IMR-90 (cell line): ENCODE results near the gene ETFDH. TPM values are rescaled to one million over a fixed set of nuclear protein-coding genes. Genes with fewer than 3 reads are reported as not detected.

Experiments
- ATAC-seq: fragments of 200-7000 bp; cut with Tn5 transposase; 2 replicates; pipeline ENCODE4 v1.9.1; 2020; ENCODE audit warnings: low read depth, mild to moderate bottlenecking, moderate library complexity
- BruUV-seq: library from RNA; stranded (reverse); fragments of 400-500 nt; replicated peaks from 2 replicates; lab custom pipeline; 2021; lab: Mats Ljungman, UMichigan
- CTCF ChIA-PET: fragments of 300-600 bp; formaldehyde crosslinking; extraction: SDS; loops from one replicate; lab custom pipeline; 2021; ENCODE audit warnings: antibody characterized with exemption; lab: Yijun Ruan, JAX
- POLR2A ChIA-PET: fragments of 300-600 bp; sonication (Branson Sonifier 250); formaldehyde crosslinking; loops from one replicate; lab custom pipeline; 2022; ENCODE audit warnings: antibody characterized with exemption; ENCODE audit not compliant: unreplicated experiment; lab: Charles Lee
- DNase-seq: peaks from one replicate; pipeline ENCODE4 v3.0.0; 2013
- H2AFZ ChIP-seq: replicated peaks from 2 replicates; pipeline ENCODE3; 2013; ENCODE audit warnings: low read length, mild to moderate bottlenecking; ENCODE audit not compliant: poor library complexity
- H2AK5ac ChIP-seq: 2 replicates; pipeline ENCODE4 v1.6.1; 2013; ENCODE audit warnings: low read depth, low read length, inconsistent platforms
- H2AK9ac ChIP-seq: replicated peaks from 2 replicates; pipeline ENCODE3; 2013; ENCODE audit warnings: mild to moderate bottlenecking, low read depth, low read length, moderate library complexity; ENCODE audit not compliant: poor library complexity
- H2BK120ac ChIP-seq: 2 replicates; pipeline ENCODE4 v1.6.1; 2013; ENCODE audit warnings: low read depth, low read length, inconsistent platforms
- H2BK15ac ChIP-seq: 3 replicates; pipeline ENCODE4 v1.6.1; 2013; ENCODE audit warnings: low read depth, low read length, inconsistent platforms
- H2BK20ac ChIP-seq: 2 replicates; pipeline ENCODE4 v1.6.1; 2013; ENCODE audit warnings: low read depth, mild to moderate bottlenecking, inconsistent platforms, low read length, moderate library complexity
- H2BK5ac ChIP-seq: 2 replicates; pipeline ENCODE4 v1.6.1; 2013; ENCODE audit warnings: mild to moderate bottlenecking, low read depth, low read length, inconsistent platforms; ENCODE audit not compliant: poor library complexity, severe bottlenecking
- H3K14ac ChIP-seq: replicated peaks from 2 replicates; pipeline ENCODE4 v1.6.1; 2013; ENCODE audit warnings: low read depth, low read length, inconsistent platforms
- H3K18ac ChIP-seq: 2 replicates; pipeline ENCODE4 v1.6.1; 2013; ENCODE audit warnings: low read depth, low read length, control low read depth
- H3K23ac ChIP-seq: 2 replicates; pipeline ENCODE4 v1.6.1; 2013; ENCODE audit warnings: low read depth, low read length, inconsistent platforms
- H3K27ac ChIP-seq: 2 replicates; pipeline ENCODE4 v1.5.1; 2013; ENCODE audit warnings: mild to moderate bottlenecking, control low read depth, low read length; ENCODE audit not compliant: insufficient read depth
- H3K27me3 ChIP-seq: 2 replicates; pipeline ENCODE4 v1.6.1; 2013; ENCODE audit warnings: low read length; ENCODE audit not compliant: control insufficient read depth, insufficient read depth
- H3K36me3 ChIP-seq: 2 replicates; pipeline ENCODE4 v1.6.1; 2013; ENCODE audit warnings: low read length, mixed read lengths; ENCODE audit not compliant: control insufficient read depth, insufficient read depth
- H3K4ac ChIP-seq: 2 replicates; pipeline ENCODE4 v1.6.1; 2013; ENCODE audit warnings: low read depth, low read length, inconsistent platforms
- H3K4me1 ChIP-seq: 2 replicates; pipeline ENCODE4 v1.6.1; 2013; ENCODE audit warnings: low read length, mixed read lengths; ENCODE audit not compliant: control insufficient read depth, insufficient read depth
- H3K4me2 ChIP-seq: 2 replicates; pipeline ENCODE4 v1.6.1; 2013; ENCODE audit warnings: low read depth, mild to moderate bottlenecking, control low read depth, low read length, moderate library complexity
- H3K4me3 ChIP-seq: 2 replicates; pipeline ENCODE4 v1.5.1; 2013; ENCODE audit warnings: low read depth, mild to moderate bottlenecking, control low read depth, low read length, moderate library complexity; ENCODE audit not compliant: insufficient read depth
- H3K56ac ChIP-seq: 2 replicates; pipeline ENCODE4 v1.6.1; 2013; ENCODE audit warnings: low read length, inconsistent platforms; ENCODE audit not compliant: insufficient read depth; ENCODE audit errors: extremely low read depth
- H3K79me1 ChIP-seq, 2 experiments: 2 replicates each; pipeline ENCODE4 v1.6.1; 2013; ENCODE audit warnings: low read length in 2 of 2, inconsistent platforms in 1 of 2, low read depth in 1 of 2
- H3K9ac ChIP-seq: 2 replicates; pipeline ENCODE4 v1.6.1; 2013; ENCODE audit warnings: low read depth, low read length, control low read depth
- H3K9me1 ChIP-seq: 2 replicates; pipeline ENCODE4 v1.6.1; 2013; ENCODE audit warnings: low read length, inconsistent platforms; ENCODE audit not compliant: insufficient read depth
- H3K9me3 ChIP-seq: 2 replicates; pipeline ENCODE4 v1.6.1; 2013; ENCODE audit warnings: low read length; ENCODE audit not compliant: control insufficient read depth, insufficient read depth
- H4K20me1 ChIP-seq: 2 replicates; pipeline ENCODE4 v1.6.1; 2013; ENCODE audit warnings: low read length, inconsistent platforms; ENCODE audit not compliant: insufficient read depth
- H4K5ac ChIP-seq: 2 replicates; pipeline ENCODE4 v1.6.1; 2013; ENCODE audit warnings: mild to moderate bottlenecking, low read depth, low read length, control low read depth
- H4K8ac ChIP-seq, 2 experiments: 2 replicates each; pipeline ENCODE4 v1.6.1; 2013; ENCODE audit warnings: low read depth in 2 of 2, low read length in 2 of 2, control low read depth in 1 of 2, inconsistent platforms in 1 of 2
- H4K91ac ChIP-seq: 2 replicates; pipeline ENCODE4 v1.6.1; 2013; ENCODE audit warnings: low read depth, low read length, inconsistent platforms; ENCODE audit not compliant: insufficient read depth
- BHLHE40 ChIP-seq: fragments of 150-350 bp; IDR thresholded peaks from 2 replicates; pipeline ENCODE4 v1.6.1; 2016; ENCODE audit warnings: mild to moderate bottlenecking, low read depth, low read length
- CEBPB ChIP-seq: IDR thresholded peaks from 2 replicates; pipeline ENCODE4 v1.6.1; 2012; ENCODE audit warnings: low read depth, low read length, improper control_type of control experiment
- CHD1 ChIP-seq: IDR thresholded peaks from 2 replicates; pipeline ENCODE4 v1.6.1; 2012; ENCODE audit warnings: low read depth, low read length, improper control_type of control experiment
- ELK1 ChIP-seq: fragments of 150-350 bp; IDR thresholded peaks from 2 replicates; pipeline ENCODE4 v1.6.1; 2016; ENCODE audit warnings: low read depth, mild to moderate bottlenecking, low read length, moderate library complexity, borderline replicate concordance
- FOS ChIP-seq: fragments of 150-350 bp; IDR thresholded peaks from 2 replicates; pipeline ENCODE4 v1.6.1; 2016; ENCODE audit warnings: low read depth, low read length
- MAFK ChIP-seq: IDR thresholded peaks from 2 replicates; pipeline ENCODE4 v1.6.1; 2012; ENCODE audit warnings: low read depth, low read length, improper control_type of control experiment
- MAZ ChIP-seq: IDR thresholded peaks from 2 replicates; pipeline ENCODE4 v1.6.1; 2012; ENCODE audit warnings: low read depth, mild to moderate bottlenecking, low read length, improper control_type of control experiment, moderate library complexity, borderline replicate concordance
- MXI1 ChIP-seq: IDR thresholded peaks from 2 replicates; pipeline ENCODE4 v1.6.1; 2012; ENCODE audit warnings: low read depth, mild to moderate bottlenecking, low read length, moderate library complexity, borderline replicate concordance
- NFE2L2 ChIP-seq: fragments of 150-350 bp; IDR thresholded peaks from 2 replicates; pipeline ENCODE4 v1.6.1; 2016; ENCODE audit warnings: low read depth, mild to moderate bottlenecking, low read length
- POLR2A ChIP-seq: IDR thresholded peaks from 2 replicates; pipeline ENCODE4 v1.6.1; 2012; ENCODE audit warnings: mild to moderate bottlenecking, low read depth, low read length
- RAD21 ChIP-seq: IDR thresholded peaks from 2 replicates; pipeline ENCODE4 v1.6.1; 2012; ENCODE audit warnings: low read length, improper control_type of control experiment
- RCOR1 ChIP-seq: IDR thresholded peaks from 2 replicates; pipeline ENCODE4 v1.6.1; 2012; ENCODE audit warnings: mild to moderate bottlenecking, low read length, improper control_type of control experiment; ENCODE audit not compliant: insufficient replicate concordance
- RFX5 ChIP-seq: IDR thresholded peaks from 2 replicates; pipeline ENCODE4 v1.8.0; 2012; ENCODE audit warnings: low read depth, mild to moderate bottlenecking, low read length, moderate library complexity
- SMC3 ChIP-seq: fragments of 150-350 bp; IDR thresholded peaks from 2 replicates; pipeline ENCODE4 v1.6.1; 2016; ENCODE audit warnings: low read depth, mild to moderate bottlenecking, antibody characterized with exemption, low read length, moderate library complexity
- whole genome bisulfite sequencing, 2 experiments: methylation state at CpG; one replicate each; pipeline versions ENCODE4 v1.1.5 to v1.1.7; 2013; ENCODE audit warnings: missing lambda C conversion rate in 2 of 2; ENCODE audit not compliant: insufficient read length in 1 of 2; ENCODE audit errors: extremely low coverage in 2 of 2; 5-methylcytosine and 5-hydroxymethylcytosine counted together
- dilution Hi-C: fragments of 300-500 bp; cut with HindIII; formaldehyde crosslinking; loops from one replicate; pipeline ENCODE4 v1.14.3; 2018; ENCODE audit warnings: low sequenced_read_pairs; ENCODE audit not compliant: unreplicated experiment
- in situ Hi-C: fragments of 300-500 bp; cut with MboI; formaldehyde crosslinking; loops from 3 replicates; pipeline ENCODE4 v1.14.3; 2019; ENCODE audit warnings: low sequenced_read_pairs, inconsistent platforms, mixed read lengths
- intact Hi-C: fragments of 100-400 bp; cut with micrococcal nuclease; formaldehyde crosslinking; loops from 2 replicates; pipeline ENCODE4 v1.10.0; 2022
- polyA plus RNA-seq, 3 experiments: library from polyadenylated mRNA; depleted of rRNA; stranded (reverse); fragments of >200 nt; gene quantifications; 2 replicates each; pipeline ENCODE4 v1.2.3, GENCODE V29; 2012; ENCODE audit warnings: low replicate concordance in 1 of 3
- total RNA-seq: library from RNA; depleted of rRNA; stranded (reverse); fragments of >200 nt; gene quantifications from 2 replicates; pipeline ENCODE4 v1.2.3, GENCODE V29; 2012
- TF ChIP-seq, protein P1 (sequence below): conservative IDR thresholded peaks from 2 replicates; pipeline ENCODE4 v1.5.1; 2012; ENCODE audit warnings: mild to moderate bottlenecking, low read depth, low read length, improper control_type of control experiment
- TF ChIP-seq, protein P2 (sequence below): fragments of 150-350 bp; IDR thresholded peaks from 2 replicates; pipeline ENCODE4 v1.6.1; 2017; ENCODE audit warnings: mild to moderate bottlenecking, antibody characterized with exemption, low read length, low read depth

The ETFDH gene
- total and polyA plus RNA-seq, 2 of the 4 experiments (the other 2 are of a cell fraction) = 14.0 to 19.1 TPM

GRCh38 chr4:158741326-158742021, 69.4 kb downstream of the ETFDH start:
- H4K5ac ChIP-seq = no peak overlapping the region
- H3K4me3 ChIP-seq = no peak overlapping the region
- H3K9ac ChIP-seq = no peak overlapping the region
- DNase-seq = no peak
- no peaks in the 10 kb centered on the region for H3K36me3 ChIP-seq
- H4K91ac ChIP-seq = no peak overlapping the region
- ChIA-PET POLR2A (no interaction called here), CTCF (no interaction called here)
- H4K8ac ChIP-seq = no peak overlapping the region
- in situ Hi-C loops (no loop called here), dilution Hi-C loops (no loop called here), intact Hi-C loops (no loop called here)
- no peak overlapping the region for H3K56ac ChIP-seq
- H4K20me1 ChIP-seq = no peaks in the 10 kb centered on the region
- H2BK5ac ChIP-seq = no peak overlapping the region
- H3K4me1 ChIP-seq = no peaks in the 10 kb centered on the region
- no peak overlapping the region for H2AFZ ChIP-seq
- H2AK9ac ChIP-seq = no peak overlapping the region
- H2BK15ac ChIP-seq = no peak overlapping the region
- no TSS peak for BruUV-seq
- no peak overlapping the region for H3K27ac ChIP-seq
- H2BK20ac ChIP-seq = no peak overlapping the region
- no peaks in the 10 kb centered on the region for H3K9me3 ChIP-seq
- H3K14ac ChIP-seq = no peak overlapping the region
- TF ChIP-seq ELK1 (no peak), NFE2L2 (no peak), MXI1 (no peak), CHD1 (no peak), FOS (no peak), RAD21 (no peak), BHLHE40 (no peak), POLR2A (no peak), MAFK (no peak), SMC3 (no peak), MAZ (no peak), RFX5 (no peak), CEBPB (no peak), RCOR1 (no peak)
- TF ChIP-seq, protein P1, sequence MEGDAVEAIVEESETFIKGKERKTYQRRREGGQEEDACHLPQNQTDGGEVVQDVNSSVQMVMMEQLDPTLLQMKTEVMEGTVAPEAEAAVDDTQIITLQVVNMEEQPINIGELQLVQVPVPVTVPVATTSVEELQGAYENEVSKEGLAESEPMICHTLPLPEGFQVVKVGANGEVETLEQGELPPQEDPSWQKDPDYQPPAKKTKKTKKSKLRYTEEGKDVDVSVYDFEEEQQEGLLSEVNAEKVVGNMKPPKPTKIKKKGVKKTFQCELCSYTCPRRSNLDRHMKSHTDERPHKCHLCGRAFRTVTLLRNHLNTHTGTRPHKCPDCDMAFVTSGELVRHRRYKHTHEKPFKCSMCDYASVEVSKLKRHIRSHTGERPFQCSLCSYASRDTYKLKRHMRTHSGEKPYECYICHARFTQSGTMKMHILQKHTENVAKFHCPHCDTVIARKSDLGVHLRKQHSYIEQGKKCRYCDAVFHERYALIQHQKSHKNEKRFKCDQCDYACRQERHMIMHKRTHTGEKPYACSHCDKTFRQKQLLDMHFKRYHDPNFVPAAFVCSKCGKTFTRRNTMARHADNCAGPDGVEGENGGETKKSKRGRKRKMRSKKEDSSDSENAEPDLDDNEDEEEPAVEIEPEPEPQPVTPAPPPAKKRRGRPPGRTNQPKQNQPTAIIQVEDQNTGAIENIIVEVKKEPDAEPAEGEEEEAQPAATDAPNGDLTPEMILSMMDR = no peak
- TF ChIP-seq, protein P2, sequence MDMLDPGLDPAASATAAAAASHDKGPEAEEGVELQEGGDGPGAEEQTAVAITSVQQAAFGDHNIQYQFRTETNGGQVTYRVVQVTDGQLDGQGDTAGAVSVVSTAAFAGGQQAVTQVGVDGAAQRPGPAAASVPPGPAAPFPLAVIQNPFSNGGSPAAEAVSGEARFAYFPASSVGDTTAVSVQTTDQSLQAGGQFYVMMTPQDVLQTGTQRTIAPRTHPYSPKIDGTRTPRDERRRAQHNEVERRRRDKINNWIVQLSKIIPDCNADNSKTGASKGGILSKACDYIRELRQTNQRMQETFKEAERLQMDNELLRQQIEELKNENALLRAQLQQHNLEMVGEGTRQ = no peak
- no peak overlapping the region for H3K4me2 ChIP-seq
- no peak overlapping the region for H2AK5ac ChIP-seq
- no peaks in the 10 kb centered on the region for H3K27me3 ChIP-seq
- ATAC-seq = no peak
- no peaks in the 10 kb centered on the region for H3K9me1 ChIP-seq
- H3K79me1 ChIP-seq = no peaks in the 10 kb centered on the region
- H3K23ac ChIP-seq = no peak overlapping the region
- WGBS, 2 experiments = 100% methylated on average over 1 of the region's 3 CpGs; no CpG with 5 or more reads in 1 of the 2 experiments
- H2BK120ac ChIP-seq = no peak overlapping the region
- H3K18ac ChIP-seq = no peak overlapping the region
- H3K4ac ChIP-seq = no peak overlapping the region
